ENCODE results near the gene MYMK. TPM values are rescaled to one million over a fixed set of nuclear protein-coding genes. Genes with fewer than 3 reads are reported as not detected.

Gene MYMK
- total RNA-seq, 1 donor from 2014 or later = not detected

- DNase-seq = no peak
- H3K27ac Mint-ChIP-seq (ENCODE audit: unreplicated experiment) = no peak overlapping the region
- no peaks in the 10 kb centered on the region for H3K36me3 Mint-ChIP-seq (ENCODE audit: unreplicated experiment)
- H3K4me1 Mint-ChIP-seq (ENCODE audit: low read depth, unreplicated experiment) = peaks cover 7% of the 10 kb centered on the region
- TF ChIP-seq, protein P1, sequence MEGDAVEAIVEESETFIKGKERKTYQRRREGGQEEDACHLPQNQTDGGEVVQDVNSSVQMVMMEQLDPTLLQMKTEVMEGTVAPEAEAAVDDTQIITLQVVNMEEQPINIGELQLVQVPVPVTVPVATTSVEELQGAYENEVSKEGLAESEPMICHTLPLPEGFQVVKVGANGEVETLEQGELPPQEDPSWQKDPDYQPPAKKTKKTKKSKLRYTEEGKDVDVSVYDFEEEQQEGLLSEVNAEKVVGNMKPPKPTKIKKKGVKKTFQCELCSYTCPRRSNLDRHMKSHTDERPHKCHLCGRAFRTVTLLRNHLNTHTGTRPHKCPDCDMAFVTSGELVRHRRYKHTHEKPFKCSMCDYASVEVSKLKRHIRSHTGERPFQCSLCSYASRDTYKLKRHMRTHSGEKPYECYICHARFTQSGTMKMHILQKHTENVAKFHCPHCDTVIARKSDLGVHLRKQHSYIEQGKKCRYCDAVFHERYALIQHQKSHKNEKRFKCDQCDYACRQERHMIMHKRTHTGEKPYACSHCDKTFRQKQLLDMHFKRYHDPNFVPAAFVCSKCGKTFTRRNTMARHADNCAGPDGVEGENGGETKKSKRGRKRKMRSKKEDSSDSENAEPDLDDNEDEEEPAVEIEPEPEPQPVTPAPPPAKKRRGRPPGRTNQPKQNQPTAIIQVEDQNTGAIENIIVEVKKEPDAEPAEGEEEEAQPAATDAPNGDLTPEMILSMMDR (IDR thresholded peaks at IDR 0.05; ENCODE audit: partially characterized antibody, unreplicated experiment) = no peak
- H3K27me3 Mint-ChIP-seq (ENCODE audit: unreplicated experiment) = peaks cover 5% of the 10 kb centered on the region
- H3K9me3 Mint-ChIP-seq (ENCODE audit: unreplicated experiment) = peaks cover 7% of the 10 kb centered on the region
- peak overlapping the region; percentile 64 for H3K4me3 Mint-ChIP-seq (ENCODE audit: unreplicated experiment)
Measured at GRCh38 chr9:133476036-133476931, 48.5 kb downstream of the MYMK start.

DNA sequence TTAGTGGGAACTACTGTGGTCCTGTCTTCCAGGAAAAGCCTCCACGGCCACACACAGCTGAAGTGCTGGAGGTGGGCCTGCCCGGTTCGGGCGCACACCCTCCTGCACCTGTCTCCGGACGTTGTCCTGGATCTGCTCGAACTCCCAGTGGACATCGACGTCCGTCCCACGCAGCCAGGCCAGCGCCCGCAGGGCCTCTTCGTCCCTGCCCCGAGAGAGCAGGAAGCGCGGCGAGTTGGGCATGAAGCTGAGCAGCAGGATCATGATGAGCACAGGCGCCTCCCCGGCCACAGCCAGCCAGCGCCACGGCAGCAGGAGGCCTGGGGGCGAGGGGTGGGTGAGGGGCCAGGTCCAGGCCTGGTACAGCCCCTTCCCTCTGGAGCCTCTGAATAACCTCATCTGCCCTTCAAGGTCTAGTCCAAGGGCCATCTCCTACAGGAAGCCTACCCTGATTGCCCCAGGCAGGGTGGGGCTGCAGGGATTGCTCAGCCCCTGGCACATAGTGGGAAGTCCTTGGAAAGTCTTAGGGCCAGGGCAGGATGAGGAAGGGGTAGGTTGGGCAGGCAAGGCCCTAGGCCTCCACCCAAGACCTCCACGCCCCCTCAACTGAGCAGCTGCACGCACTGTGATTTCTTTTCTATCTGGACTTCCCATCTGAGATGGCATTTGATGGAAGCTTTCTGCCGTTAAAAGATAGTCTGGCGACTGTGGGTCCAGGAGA is 49.3 kb downstream of the MYMK start:
- no peak for DNase-seq
- Mint-ChIP-seq H3K9me3 (ENCODE audit: unreplicated experiment) (peaks cover 10% of the 10 kb centered on the region), H3K36me3 (ENCODE audit: unreplicated experiment) (no peaks in the 10 kb centered on the region), H3K27ac (ENCODE audit: unreplicated experiment) (no peak overlapping the region), H3K27me3 (ENCODE audit: unreplicated experiment) (peaks cover 8% of the 10 kb centered on the region), H3K4me3 (ENCODE audit: unreplicated experiment) (no peak overlapping the region), H3K4me1 (ENCODE audit: low read depth, unreplicated experiment) (peaks cover 7% of the 10 kb centered on the region)
- TF ChIP-seq, protein P1 (IDR thresholded peaks at IDR 0.05; ENCODE audit: partially characterized antibody, unreplicated experiment) = peak; percentile 2

GRCh38 chr9:133474853-133475252 is 49.9 kb downstream of the MYMK start:
- Mint-ChIP-seq H3K36me3 (ENCODE audit: unreplicated experiment) (no peaks in the 10 kb centered on the region), H3K4me3 (ENCODE audit: unreplicated experiment) (no peak overlapping the region), H3K9me3 (ENCODE audit: unreplicated experiment) (peaks cover 14% of the 10 kb centered on the region), H3K27me3 (ENCODE audit: unreplicated experiment) (peaks cover 13% of the 10 kb centered on the region), H3K27ac (ENCODE audit: unreplicated experiment) (no peak overlapping the region), H3K4me1 (ENCODE audit: low read depth, unreplicated experiment) (peaks cover 6% of the 10 kb centered on the region)
- no peak for DNase-seq
- TF ChIP-seq, protein P1 (IDR thresholded peaks at IDR 0.05; ENCODE audit: partially characterized antibody, unreplicated experiment) = no peak

DNA sequence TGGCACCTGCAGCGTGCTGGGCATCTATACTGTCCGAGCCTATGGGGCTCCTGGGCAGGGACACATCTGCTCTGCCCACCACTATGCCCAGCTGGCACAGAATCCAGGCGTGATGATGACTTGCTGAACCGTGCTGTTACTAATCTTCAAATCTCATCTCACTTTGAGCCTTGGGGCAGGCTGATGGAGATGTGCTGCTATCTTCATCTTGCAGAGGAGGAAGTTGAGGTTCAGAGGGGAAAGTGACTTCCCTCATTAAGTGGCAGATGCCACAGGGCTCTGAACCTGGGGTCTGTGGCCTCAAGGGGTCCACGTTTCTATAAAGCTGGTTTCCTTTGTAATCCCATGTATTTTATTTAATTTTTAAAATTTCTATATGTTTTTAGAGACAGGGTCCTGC is 50.5 kb downstream of the MYMK start:
- no peak overlapping the region for H3K4me3 Mint-ChIP-seq (ENCODE audit: unreplicated experiment)
- H3K27ac Mint-ChIP-seq (ENCODE audit: unreplicated experiment) = no peak overlapping the region
- peaks cover 16% of the 10 kb centered on the region for H3K27me3 Mint-ChIP-seq (ENCODE audit: unreplicated experiment)
- DNase-seq = no peak
- peaks cover 5% of the 10 kb centered on the region for H3K4me1 Mint-ChIP-seq (ENCODE audit: low read depth, unreplicated experiment)
- no peaks in the 10 kb centered on the region for H3K36me3 Mint-ChIP-seq (ENCODE audit: unreplicated experiment)
- TF ChIP-seq, protein P1 (IDR thresholded peaks at IDR 0.05; ENCODE audit: partially characterized antibody, unreplicated experiment) = no peak
- peaks cover 16% of the 10 kb centered on the region for H3K9me3 Mint-ChIP-seq (ENCODE audit: unreplicated experiment)

Data from glutamatergic neuron (in vitro differentiated cells).